NB4 (cell line): ENCODE data around the gene OR4B1.

Experiments used
- DNase-seq: peaks from one replicate; pipeline ENCODE4 v3.0.0; 2010; ENCODE audit warnings: low read depth
- H3K4me3 ChIP-seq: one replicate; pipeline ENCODE4 v1.5.1; 2011; ENCODE audit warnings: mild to moderate bottlenecking, low read depth, low read length, moderate library complexity
- MYC ChIP-seq: IDR thresholded peaks from 2 replicates; pipeline ENCODE4 v1.6.1; 2011; ENCODE audit warnings: low read depth, low read length
- POLR2A ChIP-seq: IDR thresholded peaks from 2 replicates; pipeline ENCODE4 v1.6.1; 2011; ENCODE audit warnings: mild to moderate bottlenecking; ENCODE audit not compliant: insufficient read length; ENCODE audit errors: extremely low read depth
- TF ChIP-seq, protein P1 (sequence below): IDR thresholded peaks from 2 replicates; pipeline ENCODE4 v1.6.1; 2011; ENCODE audit warnings: low read depth, low read length
- TF ChIP-seq, protein P2 (sequence below): IDR thresholded peaks from one replicate; pipeline ENCODE4 v1.5.1; 2012; ENCODE audit warnings: low read depth, low read length

OR4B1 gene

GRCh38 chr11:48216510-48216909, at the start of gene OR4B1:
Gene OR4B1, plus strand, starts transcription at chr11:48216810. Its CDS starts 0 bp downstream, at chr11:48216810.
- H3K4me3 ChIP-seq = no peak within 1 kb of the TSS
- DNase-seq = no peak
- no peak for TF ChIP-seq MYC
- no peak for TF ChIP-seq POLR2A
- TF ChIP-seq, protein P1, sequence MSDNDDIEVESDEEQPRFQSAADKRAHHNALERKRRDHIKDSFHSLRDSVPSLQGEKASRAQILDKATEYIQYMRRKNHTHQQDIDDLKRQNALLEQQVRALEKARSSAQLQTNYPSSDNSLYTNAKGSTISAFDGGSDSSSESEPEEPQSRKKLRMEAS = no peak
- TF ChIP-seq, protein P2, sequence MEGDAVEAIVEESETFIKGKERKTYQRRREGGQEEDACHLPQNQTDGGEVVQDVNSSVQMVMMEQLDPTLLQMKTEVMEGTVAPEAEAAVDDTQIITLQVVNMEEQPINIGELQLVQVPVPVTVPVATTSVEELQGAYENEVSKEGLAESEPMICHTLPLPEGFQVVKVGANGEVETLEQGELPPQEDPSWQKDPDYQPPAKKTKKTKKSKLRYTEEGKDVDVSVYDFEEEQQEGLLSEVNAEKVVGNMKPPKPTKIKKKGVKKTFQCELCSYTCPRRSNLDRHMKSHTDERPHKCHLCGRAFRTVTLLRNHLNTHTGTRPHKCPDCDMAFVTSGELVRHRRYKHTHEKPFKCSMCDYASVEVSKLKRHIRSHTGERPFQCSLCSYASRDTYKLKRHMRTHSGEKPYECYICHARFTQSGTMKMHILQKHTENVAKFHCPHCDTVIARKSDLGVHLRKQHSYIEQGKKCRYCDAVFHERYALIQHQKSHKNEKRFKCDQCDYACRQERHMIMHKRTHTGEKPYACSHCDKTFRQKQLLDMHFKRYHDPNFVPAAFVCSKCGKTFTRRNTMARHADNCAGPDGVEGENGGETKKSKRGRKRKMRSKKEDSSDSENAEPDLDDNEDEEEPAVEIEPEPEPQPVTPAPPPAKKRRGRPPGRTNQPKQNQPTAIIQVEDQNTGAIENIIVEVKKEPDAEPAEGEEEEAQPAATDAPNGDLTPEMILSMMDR = no peak

DNA sequence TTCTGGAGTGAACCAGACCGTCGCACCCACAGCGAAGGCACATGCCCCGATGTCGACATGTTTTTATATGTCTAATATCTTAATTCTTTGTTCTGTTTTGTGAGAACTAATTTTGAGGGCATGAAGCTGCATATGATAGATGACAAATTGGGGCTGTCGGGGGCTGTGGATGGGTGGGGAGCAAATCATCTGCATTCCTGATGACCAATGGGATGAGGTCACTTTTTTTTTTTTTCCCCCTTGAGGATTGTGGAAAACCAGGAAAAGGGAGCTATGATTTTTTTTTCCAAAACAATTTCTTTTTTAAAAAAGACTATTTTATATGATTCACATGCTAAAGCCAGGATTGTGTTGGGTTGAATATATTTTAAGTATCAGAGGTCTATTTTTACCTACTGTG, 49.2 kb upstream of the OR4B1 start:
- DNase-seq = no peak
- no peak overlapping the region for H3K4me3 ChIP-seq
- TF ChIP-seq POLR2A (no peak), MYC (no peak)
- TF ChIP-seq, protein P2 = no peak
- TF ChIP-seq, protein P1 = no peak

DNA sequence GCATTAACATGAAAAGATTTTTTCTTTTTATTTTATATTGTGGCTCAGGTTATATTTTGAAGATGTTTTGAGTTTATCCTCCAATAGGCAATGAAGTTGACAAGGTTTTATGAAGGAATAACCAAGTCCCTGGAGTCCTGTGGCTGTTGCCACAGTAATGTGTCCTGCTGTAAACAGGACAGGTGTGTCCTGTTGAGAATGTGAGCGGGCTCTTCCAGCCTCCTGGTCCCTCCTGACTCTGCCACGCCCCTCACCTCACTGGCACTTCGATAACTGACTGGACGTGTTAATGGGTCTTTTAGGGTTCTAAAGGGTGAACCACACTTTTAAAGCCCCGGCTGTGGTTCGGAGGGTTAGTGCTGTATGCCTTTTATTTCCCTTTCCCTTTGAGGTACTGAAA, 47.8 kb upstream of the OR4B1 start:
- TF ChIP-seq, protein P1 = no peak
- TF ChIP-seq MYC = no peak
- no peak overlapping the region for H3K4me3 ChIP-seq
- no peak for DNase-seq

GRCh38 chr11:48169259-48169658, 47.4 kb upstream of the OR4B1 start:
- TF ChIP-seq, protein P1 = no peak
- H3K4me3 ChIP-seq = no peak overlapping the region
- DNase-seq = no peak

DNA sequence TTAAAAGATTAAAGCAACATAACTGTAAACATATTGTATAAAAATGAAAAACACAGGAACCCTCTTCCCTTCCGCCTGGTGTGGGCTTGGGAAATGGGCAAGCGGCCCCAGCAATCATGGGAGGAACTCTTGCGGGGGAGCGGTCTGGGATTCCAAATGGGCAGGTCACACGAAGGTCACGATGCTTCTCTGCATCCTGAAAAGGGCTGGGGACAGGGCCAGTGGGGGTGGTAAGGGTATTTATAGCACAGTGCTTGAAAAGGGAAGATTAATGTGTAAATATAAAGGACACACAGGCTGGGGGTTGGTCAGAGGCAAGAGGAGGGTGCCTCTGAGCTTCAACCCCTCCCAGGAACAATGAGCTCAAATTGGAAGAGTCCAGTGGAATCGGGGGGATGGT, 46.9 kb upstream of the OR4B1 start:
- H3K4me3 ChIP-seq = no peak overlapping the region
- TF ChIP-seq MYC (no peak), POLR2A (no peak)
- TF ChIP-seq, protein P1 = no peak
- TF ChIP-seq, protein P2 = no peak
- DNase-seq = no peak

DNA sequence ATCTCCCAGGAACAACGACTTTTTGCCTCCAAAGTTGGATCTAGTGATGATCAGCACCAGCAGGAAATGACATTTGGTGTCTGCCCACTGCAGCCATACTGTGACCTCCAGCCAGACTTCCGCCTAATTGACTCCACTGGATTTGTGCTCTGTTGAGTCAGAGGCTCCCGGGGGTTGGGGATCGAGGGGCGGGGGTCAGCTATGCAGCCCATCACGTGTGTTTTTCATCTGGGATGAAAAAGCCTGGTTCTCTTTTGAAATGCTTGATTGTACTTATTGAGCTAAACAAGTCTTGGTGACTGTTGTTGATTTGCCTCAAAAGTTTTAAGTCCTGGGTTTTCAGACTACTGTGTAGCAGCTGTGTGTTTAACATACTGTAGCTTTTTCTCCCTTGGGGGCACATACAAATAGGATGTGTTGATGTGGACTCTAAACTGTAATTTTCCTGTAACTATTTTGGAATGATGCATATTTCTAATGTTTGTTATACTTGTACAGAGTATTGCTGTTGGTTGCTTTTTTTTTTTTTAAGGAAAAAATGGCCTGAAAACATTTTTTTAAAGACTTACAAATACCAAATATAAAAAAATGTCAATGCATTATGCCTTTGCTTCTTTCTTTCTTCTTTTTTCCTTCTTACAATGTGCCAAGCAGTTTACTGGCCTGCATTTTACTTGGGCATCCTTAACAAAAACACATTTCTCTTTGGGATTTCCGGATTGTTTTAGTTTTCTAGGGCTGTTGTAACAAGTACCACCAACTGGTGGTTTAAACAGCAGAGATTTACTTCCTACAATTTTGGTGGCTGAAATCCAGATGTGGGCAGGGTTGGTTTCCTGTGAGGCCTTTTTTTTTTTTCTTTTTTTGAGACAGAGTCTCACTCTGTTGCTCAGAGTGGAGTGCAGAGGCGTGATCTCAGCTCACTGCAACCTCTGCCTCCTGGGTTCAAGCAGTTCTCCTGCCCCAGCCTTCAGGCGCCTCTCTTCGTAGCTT, 46.1 kb upstream of the OR4B1 start:
- DNase-seq = no peak
- no peak overlapping the region for H3K4me3 ChIP-seq
- TF ChIP-seq POLR2A (no peak), MYC (no peak)
- TF ChIP-seq, protein P1 = no peak
- TF ChIP-seq, protein P2 = no peak
